HepG2 (cell line): ENCODE data around the gene KCNJ6. TPM values are rescaled to one million over a fixed set of nuclear protein-coding genes. Genes with fewer than 3 reads are reported as not detected.

Experiments used
- MEIS2 ChIP-seq: sonication (generic); formaldehyde crosslinking; IDR thresholded peaks from 2 replicates; pipeline ENCODE4 v1.9.0; 2021; ENCODE audit warnings: mild to moderate bottlenecking, missing genetic modification reagents
- PTBP1 ChIP-seq: fragments of 200-400 bp; formaldehyde crosslinking; IDR thresholded peaks from 2 replicates; pipeline ENCODE4 v1.6.1; 2018; ENCODE audit warnings: low read length, low read depth; ENCODE audit not compliant: poor library complexity, severe bottlenecking
- ZNF331 ChIP-seq: sonication (generic); formaldehyde crosslinking; IDR thresholded peaks from 2 replicates; pipeline ENCODE4 v1.4.0; 2020; ENCODE audit warnings: missing genetic modification reagents
- polyA plus RNA-seq, 8 experiments: library from polyadenylated mRNA; depleted of rRNA in 3 of 8; stranded (reverse) in 7 of 8; unstranded in 1 of 8; fragments of >200 nt; fragmentation: Illumina TruSeq in 4 of 8; extraction: Trizol in 4 of 8; gene quantifications; 2 replicates each; pipeline versions ENCODE4 v1.2.1 to v1.2.3, GENCODE V29; 2011 to 2016; ENCODE audit warnings: low read depth in 4 of 8, missing spikeins in 1 of 8, mixed read lengths in 1 of 8; ENCODE audit not compliant: insufficient read depth in 1 of 8
- total RNA-seq, 5 experiments: library from RNA; depleted of rRNA; stranded (reverse); fragments of >200 nt; fragmentation: Illumina TruSeq; extraction: Trizol; gene quantifications; 2 replicates each; pipeline ENCODE4 v1.2.3, GENCODE V29; 2016; ENCODE audit warnings: low read depth in 1 of 5
- TF ChIP-seq, protein P1 (sequence below): sonication (generic); formaldehyde crosslinking; IDR thresholded peaks from 2 replicates; pipeline ENCODE4 v1.4.0; 2020; ENCODE audit warnings: missing genetic modification reagents
- TF ChIP-seq, protein P2 (sequence below): sonication (generic); formaldehyde crosslinking; IDR thresholded peaks from 2 replicates; pipeline ENCODE4 v1.5.1; 2020; ENCODE audit warnings: mild to moderate bottlenecking, moderate library complexity, missing genetic modification reagents
- TF ChIP-seq, protein P3 (sequence below): sonication (generic); formaldehyde crosslinking; conservative IDR thresholded peaks from 2 replicates; pipeline ENCODE4 v1.8.0; 2022; ENCODE audit warnings: mild to moderate bottlenecking, moderate library complexity, missing genetic modification reagents
- TF ChIP-seq, protein P4 (sequence below): sonication (generic); formaldehyde crosslinking; IDR thresholded peaks from 2 replicates; pipeline ENCODE4 v1.4.0; 2020; ENCODE audit warnings: missing genetic modification reagents, mild to moderate bottlenecking, borderline replicate concordance

KCNJ6 gene
- total and polyA plus RNA-seq, 2 of the 13 experiments (the other 11 are each of a cell fraction or from before 2014, with no cell fraction given): not detected

DNA sequence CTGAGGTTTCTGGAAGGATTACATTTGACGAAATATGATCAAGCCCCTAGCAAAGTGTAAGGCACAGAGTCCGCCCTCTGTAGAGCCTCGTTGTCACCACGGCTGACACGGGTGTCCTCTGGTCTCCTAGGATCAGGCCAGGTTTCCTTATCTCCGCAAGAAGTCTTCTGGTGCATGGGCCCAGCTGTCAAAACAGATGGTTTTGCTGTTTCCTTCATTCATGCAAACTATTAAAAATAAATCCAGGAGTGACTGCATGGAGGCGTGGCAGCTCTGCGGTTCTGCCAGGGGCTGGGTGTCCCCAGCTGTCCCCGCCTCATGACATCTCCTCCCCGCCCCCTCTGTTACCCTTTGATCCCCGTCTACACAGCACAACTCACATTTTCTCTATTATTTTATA is 340.7 kb downstream of the KCNJ6 start (continued):
- TF ChIP-seq, protein P1, sequence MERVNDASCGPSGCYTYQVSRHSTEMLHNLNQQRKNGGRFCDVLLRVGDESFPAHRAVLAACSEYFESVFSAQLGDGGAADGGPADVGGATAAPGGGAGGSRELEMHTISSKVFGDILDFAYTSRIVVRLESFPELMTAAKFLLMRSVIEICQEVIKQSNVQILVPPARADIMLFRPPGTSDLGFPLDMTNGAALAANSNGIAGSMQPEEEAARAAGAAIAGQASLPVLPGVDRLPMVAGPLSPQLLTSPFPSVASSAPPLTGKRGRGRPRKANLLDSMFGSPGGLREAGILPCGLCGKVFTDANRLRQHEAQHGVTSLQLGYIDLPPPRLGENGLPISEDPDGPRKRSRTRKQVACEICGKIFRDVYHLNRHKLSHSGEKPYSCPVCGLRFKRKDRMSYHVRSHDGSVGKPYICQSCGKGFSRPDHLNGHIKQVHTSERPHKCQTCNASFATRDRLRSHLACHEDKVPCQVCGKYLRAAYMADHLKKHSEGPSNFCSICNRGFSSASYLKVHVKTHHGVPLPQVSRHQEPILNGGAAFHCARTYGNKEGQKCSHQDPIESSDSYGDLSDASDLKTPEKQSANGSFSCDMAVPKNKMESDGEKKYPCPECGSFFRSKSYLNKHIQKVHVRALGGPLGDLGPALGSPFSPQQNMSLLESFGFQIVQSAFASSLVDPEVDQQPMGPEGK (CRISPR knock-in tag): no peak
- TF ChIP-seq, protein P2, sequence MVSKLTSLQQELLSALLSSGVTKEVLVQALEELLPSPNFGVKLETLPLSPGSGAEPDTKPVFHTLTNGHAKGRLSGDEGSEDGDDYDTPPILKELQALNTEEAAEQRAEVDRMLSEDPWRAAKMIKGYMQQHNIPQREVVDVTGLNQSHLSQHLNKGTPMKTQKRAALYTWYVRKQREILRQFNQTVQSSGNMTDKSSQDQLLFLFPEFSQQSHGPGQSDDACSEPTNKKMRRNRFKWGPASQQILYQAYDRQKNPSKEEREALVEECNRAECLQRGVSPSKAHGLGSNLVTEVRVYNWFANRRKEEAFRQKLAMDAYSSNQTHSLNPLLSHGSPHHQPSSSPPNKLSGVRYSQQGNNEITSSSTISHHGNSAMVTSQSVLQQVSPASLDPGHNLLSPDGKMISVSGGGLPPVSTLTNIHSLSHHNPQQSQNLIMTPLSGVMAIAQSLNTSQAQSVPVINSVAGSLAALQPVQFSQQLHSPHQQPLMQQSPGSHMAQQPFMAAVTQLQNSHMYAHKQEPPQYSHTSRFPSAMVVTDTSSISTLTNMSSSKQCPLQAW (CRISPR knock-in tag): no peak
- TF ChIP-seq MEIS2 (CRISPR knock-in tag) (no peak), ZNF331 (CRISPR knock-in tag) (no peak), PTBP1 (no peak)
- TF ChIP-seq, protein P3, sequence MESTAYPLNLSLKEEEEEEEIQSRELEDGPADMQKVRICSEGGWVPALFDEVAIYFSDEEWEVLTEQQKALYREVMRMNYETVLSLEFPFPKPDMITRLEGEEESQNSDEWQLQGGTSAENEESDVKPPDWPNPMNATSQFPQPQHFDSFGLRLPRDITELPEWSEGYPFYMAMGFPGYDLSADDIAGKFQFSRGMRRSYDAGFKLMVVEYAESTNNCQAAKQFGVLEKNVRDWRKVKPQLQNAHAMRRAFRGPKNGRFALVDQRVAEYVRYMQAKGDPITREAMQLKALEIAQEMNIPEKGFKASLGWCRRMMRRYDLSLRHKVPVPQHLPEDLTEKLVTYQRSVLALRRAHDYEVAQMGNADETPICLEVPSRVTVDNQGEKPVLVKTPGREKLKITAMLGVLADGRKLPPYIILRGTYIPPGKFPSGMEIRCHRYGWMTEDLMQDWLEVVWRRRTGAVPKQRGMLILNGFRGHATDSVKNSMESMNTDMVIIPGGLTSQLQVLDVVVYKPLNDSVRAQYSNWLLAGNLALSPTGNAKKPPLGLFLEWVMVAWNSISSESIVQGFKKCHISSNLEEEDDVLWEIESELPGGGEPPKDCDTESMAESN (CRISPR knock-in tag): no peak
- TF ChIP-seq, protein P4, sequence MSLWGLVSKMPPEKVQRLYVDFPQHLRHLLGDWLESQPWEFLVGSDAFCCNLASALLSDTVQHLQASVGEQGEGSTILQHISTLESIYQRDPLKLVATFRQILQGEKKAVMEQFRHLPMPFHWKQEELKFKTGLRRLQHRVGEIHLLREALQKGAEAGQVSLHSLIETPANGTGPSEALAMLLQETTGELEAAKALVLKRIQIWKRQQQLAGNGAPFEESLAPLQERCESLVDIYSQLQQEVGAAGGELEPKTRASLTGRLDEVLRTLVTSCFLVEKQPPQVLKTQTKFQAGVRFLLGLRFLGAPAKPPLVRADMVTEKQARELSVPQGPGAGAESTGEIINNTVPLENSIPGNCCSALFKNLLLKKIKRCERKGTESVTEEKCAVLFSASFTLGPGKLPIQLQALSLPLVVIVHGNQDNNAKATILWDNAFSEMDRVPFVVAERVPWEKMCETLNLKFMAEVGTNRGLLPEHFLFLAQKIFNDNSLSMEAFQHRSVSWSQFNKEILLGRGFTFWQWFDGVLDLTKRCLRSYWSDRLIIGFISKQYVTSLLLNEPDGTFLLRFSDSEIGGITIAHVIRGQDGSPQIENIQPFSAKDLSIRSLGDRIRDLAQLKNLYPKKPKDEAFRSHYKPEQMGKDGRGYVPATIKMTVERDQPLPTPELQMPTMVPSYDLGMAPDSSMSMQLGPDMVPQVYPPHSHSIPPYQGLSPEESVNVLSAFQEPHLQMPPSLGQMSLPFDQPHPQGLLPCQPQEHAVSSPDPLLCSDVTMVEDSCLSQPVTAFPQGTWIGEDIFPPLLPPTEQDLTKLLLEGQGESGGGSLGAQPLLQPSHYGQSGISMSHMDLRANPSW (CRISPR knock-in tag): no peak
